Natural killer cell (primary cell): ENCODE results near the gene RHCG. TPM values are rescaled to one million over a fixed set of nuclear protein-coding genes. Genes with fewer than 3 reads are reported as not detected.

Experiments used
- ATAC-seq, 3 donors: fragments of 150-1000 bp in 2 of 3; fragments of 200-7000 bp in 1 of 3; cut with Tn5 transposase; 1 replicate in 1 of 3; 2 replicates in 2 of 3; pipeline ENCODE4 v1.10.0; 2021; ENCODE audit warnings: mild to moderate bottlenecking in 2 of 3, moderate library complexity in 2 of 3
- DNase-seq, 2 donors: peaks; one replicate each; pipeline versions ENCODE4 v3.0.0 to v3.0.0-alpha.2; 2013 to 2021; ENCODE audit warnings: mixed read lengths in 1 of 2
- H3K27ac ChIP-seq: one replicate; pipeline ENCODE4 v1.5.1; 2013; ENCODE audit warnings: mild to moderate bottlenecking, low read length
- H3K27me3 ChIP-seq: one replicate; pipeline ENCODE4 v1.6.1; 2013; ENCODE audit warnings: low read length; ENCODE audit not compliant: control insufficient read depth, insufficient read depth
- H3K36me3 ChIP-seq: one replicate; pipeline ENCODE4 v1.6.1; 2013; ENCODE audit warnings: low read length; ENCODE audit not compliant: control insufficient read depth, insufficient read depth
- H3K4me1 ChIP-seq: one replicate; pipeline ENCODE4 v1.6.1; 2013; ENCODE audit warnings: low read length; ENCODE audit not compliant: control insufficient read depth, insufficient read depth
- H3K4me3 ChIP-seq: one replicate; pipeline ENCODE4 v1.5.1; 2013; ENCODE audit warnings: low read length
- H3K9me3 ChIP-seq: one replicate; pipeline ENCODE4 v1.6.1; 2013; ENCODE audit warnings: low read length; ENCODE audit not compliant: control insufficient read depth, insufficient read depth
- H3K27ac Mint-ChIP-seq, 2 donors: one replicate each; pipeline ENCODE4 v1.8.0; 2022; ENCODE audit warnings: mild to moderate bottlenecking in 2 of 2, mixed read lengths in 2 of 2, moderate library complexity in 1 of 2
- H3K27me3 Mint-ChIP-seq, 2 donors: one replicate each; pipeline ENCODE4 v1.8.0; 2022; ENCODE audit warnings: low read depth in 2 of 2, mixed read lengths in 2 of 2
- H3K36me3 Mint-ChIP-seq: one replicate; pipeline ENCODE4 v1.8.0; 2022; ENCODE audit warnings: mixed read lengths
- H3K4me1 Mint-ChIP-seq, 2 donors: one replicate each; pipeline ENCODE4 v1.8.0; 2022; ENCODE audit warnings: mixed read lengths in 2 of 2
- H3K4me3 Mint-ChIP-seq: one replicate; pipeline ENCODE4 v1.8.0; 2022; ENCODE audit warnings: mild to moderate bottlenecking, moderate library complexity, mixed read lengths
- H3K9me3 Mint-ChIP-seq, 2 donors: one replicate each; pipeline ENCODE4 v1.8.0; 2022; ENCODE audit warnings: mixed read lengths in 2 of 2
- WGBS: methylation state at CpG from one replicate; pipeline ENCODE4 v1.1.7; 2013; ENCODE audit warnings: missing lambda C conversion rate; ENCODE audit not compliant: insufficient coverage; 5-methylcytosine and 5-hydroxymethylcytosine counted together
- intact Hi-C: fragments of 100-400 bp; cut with micrococcal nuclease; formaldehyde crosslinking; loops from one replicate; pipeline ENCODE4 v1.14.2; 2022
- total RNA-seq, 4 donors: library from RNA; stranded (reverse); fragments of 120-200 nt in 1 of 4; gene quantifications; one replicate each; pipeline versions ENCODE4 v1.2.3 to v1.2.4, GENCODE V29; 2013 to 2022
- TF ChIP-seq, protein P1 (sequence below): fragments of 200-600 bp; IDR thresholded peaks from one replicate; pipeline ENCODE4 v1.8.0; 2022; ENCODE audit warnings: antibody characterized with exemption

The RHCG gene
- total RNA-seq, 3 donors from 2014 or later (not counting 1 experiment from before 2014, with no cell fraction given): not detected

DNA sequence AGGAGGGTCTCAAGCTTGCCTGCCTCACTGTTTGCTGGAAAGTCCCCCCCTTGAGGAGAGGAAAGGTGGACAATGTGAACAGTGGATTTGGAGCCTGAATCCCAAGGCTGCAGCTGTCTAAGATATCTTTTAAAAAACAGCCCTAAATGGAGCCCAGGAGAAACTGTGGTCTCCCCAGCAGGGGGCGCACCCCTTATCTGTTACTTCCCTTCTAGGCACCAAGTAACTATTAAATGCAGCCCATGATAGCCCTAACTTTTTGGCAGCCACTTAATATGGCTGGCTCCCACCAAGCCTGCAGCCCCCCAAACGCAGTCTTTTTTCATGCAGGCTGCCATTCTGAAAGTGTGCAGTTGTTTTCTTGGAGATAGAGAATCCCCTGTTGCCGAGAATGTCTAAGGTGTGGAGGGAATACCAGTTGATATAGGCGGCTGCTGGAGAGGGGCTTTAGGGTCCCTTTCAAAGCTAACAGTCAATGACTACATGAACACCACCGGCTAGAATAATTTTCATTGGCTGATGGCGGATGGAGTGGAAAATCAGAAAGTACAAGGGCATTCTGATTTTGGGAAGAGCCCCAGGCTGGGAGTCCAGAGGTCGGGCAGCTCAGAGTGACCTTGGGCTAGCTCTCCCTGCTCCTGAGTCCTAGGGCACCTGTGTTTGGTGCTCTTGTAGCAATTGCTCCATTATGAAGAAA, 1.3 kb downstream of the RHCG start:
- Histone ChIP-seq H3K4me1 (peaks cover 15% of the 10 kb centered on the region), H3K4me3 (no peak overlapping the region), H3K36me3 (no peaks in the 10 kb centered on the region), H3K27me3 (peaks cover 27% of the 10 kb centered on the region), H3K27ac (no peak overlapping the region), H3K9me3 (no peaks in the 10 kb centered on the region)
- TF ChIP-seq, protein P1, sequence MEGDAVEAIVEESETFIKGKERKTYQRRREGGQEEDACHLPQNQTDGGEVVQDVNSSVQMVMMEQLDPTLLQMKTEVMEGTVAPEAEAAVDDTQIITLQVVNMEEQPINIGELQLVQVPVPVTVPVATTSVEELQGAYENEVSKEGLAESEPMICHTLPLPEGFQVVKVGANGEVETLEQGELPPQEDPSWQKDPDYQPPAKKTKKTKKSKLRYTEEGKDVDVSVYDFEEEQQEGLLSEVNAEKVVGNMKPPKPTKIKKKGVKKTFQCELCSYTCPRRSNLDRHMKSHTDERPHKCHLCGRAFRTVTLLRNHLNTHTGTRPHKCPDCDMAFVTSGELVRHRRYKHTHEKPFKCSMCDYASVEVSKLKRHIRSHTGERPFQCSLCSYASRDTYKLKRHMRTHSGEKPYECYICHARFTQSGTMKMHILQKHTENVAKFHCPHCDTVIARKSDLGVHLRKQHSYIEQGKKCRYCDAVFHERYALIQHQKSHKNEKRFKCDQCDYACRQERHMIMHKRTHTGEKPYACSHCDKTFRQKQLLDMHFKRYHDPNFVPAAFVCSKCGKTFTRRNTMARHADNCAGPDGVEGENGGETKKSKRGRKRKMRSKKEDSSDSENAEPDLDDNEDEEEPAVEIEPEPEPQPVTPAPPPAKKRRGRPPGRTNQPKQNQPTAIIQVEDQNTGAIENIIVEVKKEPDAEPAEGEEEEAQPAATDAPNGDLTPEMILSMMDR: no peak
- 84% methylated on average over 7 of the region's 7 CpGs for WGBS
- no peak for ATAC-seq
- Mint-ChIP-seq H3K9me3 (no peaks in the 10 kb centered on the region), H3K36me3 (no peaks in the 10 kb centered on the region), H3K27me3 (peaks cover 18 to 36% of the 10 kb centered on the region in 2 donors), H3K4me3 (no peak overlapping the region), H3K27ac (no peak overlapping the region), H3K4me1 (peaks cover 8 to 9% of the 10 kb centered on the region in 2 donors)
- no peak for DNase-seq
- intact Hi-C loops: no loop called here

GRCh38 chr15:89494031-89494430, 2.4 kb downstream of the RHCG start:
- ATAC-seq (no peak), DNase-seq (no peak)
- Histone ChIP-seq H3K4me3 (no peak overlapping the region), H3K36me3 (no peaks in the 10 kb centered on the region), H3K27ac (no peak overlapping the region), H3K27me3 (peaks cover 27% of the 10 kb centered on the region), H3K4me1 (peaks cover 15% of the 10 kb centered on the region), H3K9me3 (no peaks in the 10 kb centered on the region)
- no peak overlapping the region for H3K4me3 Mint-ChIP-seq
- peaks cover 13 to 38% of the 10 kb centered on the region in 2 donors for H3K27me3 Mint-ChIP-seq
- 84% methylated on average over 3 of the region's 3 CpGs for WGBS
- TF ChIP-seq, protein P1: no peak
- no peak overlapping the region for H3K27ac Mint-ChIP-seq
- no peaks in the 10 kb centered on the region for H3K9me3 Mint-ChIP-seq
- H3K36me3 Mint-ChIP-seq: no peaks in the 10 kb centered on the region
- peaks cover 8 to 9% of the 10 kb centered on the region in 2 donors for H3K4me1 Mint-ChIP-seq
- intact Hi-C loops: no loop called here

DNA sequence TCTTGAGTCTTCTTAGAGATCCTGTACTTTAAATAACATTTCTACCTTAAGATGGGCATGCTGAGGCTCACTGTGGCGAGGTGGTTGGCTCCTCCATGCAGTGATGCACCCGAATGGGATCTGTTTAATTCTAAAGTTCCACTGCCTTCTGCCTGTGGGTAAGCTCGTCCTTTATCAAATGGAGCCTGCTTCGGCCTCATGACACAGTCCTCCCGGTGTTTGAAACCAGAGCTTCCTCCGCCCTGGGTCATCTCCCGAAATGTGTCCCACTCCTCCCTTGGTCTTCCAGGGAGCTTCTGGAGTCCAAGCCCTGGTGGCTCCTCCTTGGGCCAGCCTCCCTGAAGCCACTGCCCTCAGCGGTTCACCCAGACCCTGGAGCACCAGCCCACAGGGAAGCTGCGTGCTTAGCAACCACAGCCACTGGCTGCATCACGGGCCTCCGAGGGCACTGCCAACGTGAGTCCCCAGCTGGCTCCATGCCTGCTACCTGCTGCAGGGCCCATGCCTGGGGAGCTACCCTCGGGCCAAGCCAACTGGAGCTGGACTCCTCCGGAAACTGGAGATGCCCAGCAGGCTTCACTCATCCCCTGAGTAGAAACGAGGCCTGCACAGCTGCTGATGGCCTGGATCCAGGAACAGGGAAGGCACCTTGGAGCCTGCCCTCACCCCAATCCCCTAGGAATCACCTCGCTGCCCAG, 3.3 kb downstream of the RHCG start:
- Mint-ChIP-seq H3K27ac (no peak overlapping the region), H3K9me3 (no peaks in the 10 kb centered on the region), H3K4me1 (peaks cover 8 to 9% of the 10 kb centered on the region in 2 donors), H3K36me3 (no peaks in the 10 kb centered on the region), H3K27me3 (peaks cover 6 to 36% of the 10 kb centered on the region in 2 donors), H3K4me3 (no peak overlapping the region)
- no peak overlapping the region for H3K4me3 ChIP-seq
- peaks cover 15% of the 10 kb centered on the region for H3K4me1 ChIP-seq
- DNase-seq (no peak), ATAC-seq (no peak)
- no peaks in the 10 kb centered on the region for H3K9me3 ChIP-seq
- TF ChIP-seq, protein P1: no peak
- H3K27me3 ChIP-seq: peaks cover 27% of the 10 kb centered on the region
- 83% methylated on average over 16 of the region's 16 CpGs for WGBS
- H3K27ac ChIP-seq: no peak overlapping the region
- no peaks in the 10 kb centered on the region for H3K36me3 ChIP-seq
- intact Hi-C loops: no loop called here
